Fibroblast of lung (primary cell): Measurements from ENCODE around the gene PRAF2.

ENCODE experiments used
- CTCF ChIP-seq, 2 donors: IDR thresholded peaks in 1 of 2; conservative IDR thresholded peaks in 1 of 2; 1 replicate in 1 of 2; 2 replicates in 1 of 2; pipeline ENCODE4 v1.5.1; 2011 to 2012; ENCODE audit warnings: low read length in 2 of 2, control low read depth in 1 of 2, inconsistent platforms in 1 of 2, low read depth in 1 of 2, mild to moderate bottlenecking in 1 of 2
- EZH2 ChIP-seq: IDR thresholded peaks from 2 replicates; pipeline ENCODE4 v1.5.1; 2012; ENCODE audit warnings: low read length, control low read depth, mild to moderate bottlenecking; ENCODE audit errors: missing control alignments

- TF ChIP-seq CTCF (conservative IDR thresholded peaks at IDR 0.05 in 1 of 2, IDR thresholded peaks at IDR 0.05 in 1 of 2; ENCODE audit: low read depth in 1 of 2, low read length in 2 of 2): no peak
- TF ChIP-seq EZH2: no peak
Measured at GRCh38 chrX:49102190-49102589, 28.4 kb upstream of the PRAF2 start.
